Measurements from ENCODE around the gene XRCC1. TPM values are rescaled to one million over a fixed set of nuclear protein-coding genes. Genes with fewer than 3 reads are reported as not detected.

XRCC1 gene
- total and polyA plus RNA-seq, 9 of the 15 experiments (the other 6 are each of a cell fraction or from before 2014, with no cell fraction given), result 1.5 to 36.9 (median 24.9) TPM

DNA sequence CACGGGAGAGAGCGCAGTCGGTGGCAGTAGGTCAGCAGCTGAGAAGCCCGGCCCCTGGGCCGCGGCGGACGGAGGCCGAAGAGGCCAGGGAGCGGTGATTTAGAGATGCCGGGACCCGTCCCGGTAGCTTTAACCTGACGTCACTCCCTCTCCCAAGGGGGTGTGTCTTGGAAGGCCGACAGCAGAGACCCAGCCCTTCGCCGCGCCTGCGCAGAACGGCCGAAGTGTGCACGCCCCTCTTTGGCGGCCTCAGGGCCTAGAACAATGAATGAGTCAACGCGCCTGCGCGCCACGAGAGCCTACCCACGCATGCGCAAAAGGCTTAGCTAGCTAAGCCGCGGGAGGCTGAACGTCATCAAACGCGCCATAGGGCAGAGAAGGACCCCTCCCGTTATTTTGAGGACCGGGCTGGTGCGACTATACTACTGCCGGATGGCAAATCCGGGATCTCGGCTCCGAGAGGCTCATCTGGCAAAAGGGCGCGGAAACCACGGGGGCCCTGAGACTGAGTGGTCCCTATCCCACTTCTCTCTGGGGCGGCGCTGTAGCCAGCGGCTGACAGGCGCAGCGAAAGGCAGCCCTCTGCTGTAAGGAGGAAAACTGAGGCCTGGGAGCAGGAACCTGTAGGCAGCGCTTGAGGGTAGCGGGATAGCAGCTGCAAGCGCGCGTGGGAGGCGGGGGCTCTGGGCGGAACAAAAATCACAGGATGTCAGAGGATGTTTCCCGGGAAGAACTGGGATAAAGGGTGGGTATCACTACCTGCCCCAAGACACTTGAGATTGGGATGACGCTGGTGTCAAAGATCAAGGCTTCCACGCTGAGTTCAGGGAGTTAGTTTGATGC lies 20.9 kb upstream of the XRCC1 start, which contains the start of the genes IRGQ and ZNF576 (continued):
- TF ChIP-seq U2AF1 (optimal IDR thresholded peaks at IDR 0.05; ENCODE audit: low read depth, low read length), result no peak
- peak; percentile 76; the same call in 1 of the 2 replicates for TF ChIP-seq THRB (CRISPR knock-in tag; conservative IDR thresholded peaks at IDR 0.05)
- TF ChIP-seq RBM25 (IDR thresholded peaks at IDR 0.05; ENCODE audit: low read depth, low read length, severe bottlenecking), result no peak
- TF ChIP-seq RUNX1 (IDR thresholded peaks at IDR 0.05; ENCODE audit: low read depth), result no peak
- TF ChIP-seq MYC (IDR thresholded peaks at IDR 0.05; ENCODE audit: low read depth, low read length), result no peak; the same call in 1 of the 2 replicates
- TF ChIP-seq MYC (CRISPR knock-in tag; IDR thresholded peaks at IDR 0.05; ENCODE audit: borderline replicate concordance, low read depth), result peak; percentile 72; the same call in 1 of the 2 replicates
- no peak for TF ChIP-seq NFIC (IDR thresholded peaks at IDR 0.05)
- TF ChIP-seq GTF2E2 (tag; IDR thresholded peaks at IDR 0.05), result peak; percentile 87
- TF ChIP-seq ZNF76 (CRISPR knock-in tag; IDR thresholded peaks at IDR 0.05; ENCODE audit: borderline replicate concordance), result no peak
- no peak for TF ChIP-seq U2AF2 (optimal IDR thresholded peaks at IDR 0.05; ENCODE audit: low read depth, low read length)
- peak; percentile 75; the same call in 1 of the 2 replicates for TF ChIP-seq RHOXF2B (CRISPR knock-in tag; conservative IDR thresholded peaks at IDR 0.05)
- TF ChIP-seq PML (IDR thresholded peaks at IDR 0.05; ENCODE audit: low read length), result 0 out of 2 replicates have a peak, but pooled peaks have one; percentile 23
- TF ChIP-seq FIP1L1 (IDR thresholded peaks at IDR 0.05; ENCODE audit: low read depth, low read length, poor library complexity, severe bottlenecking), result no peak
- TF ChIP-seq MNT (conservative IDR thresholded peaks at IDR 0.05), result peak; percentile 71 to 87
- TF ChIP-seq ZNF121 (CRISPR knock-in tag; conservative IDR thresholded peaks at IDR 0.05), result no peak
- peak; percentile 98 for TF ChIP-seq PHF20 (IDR thresholded peaks at IDR 0.05; ENCODE audit: partially characterized antibody)
- TF ChIP-seq CBFB (CRISPR knock-in tag; IDR thresholded peaks at IDR 0.05), result 0 out of 2 replicates have a peak, but pooled peaks have one; percentile 29
- TF ChIP-seq ZNF507 (tag; conservative IDR thresholded peaks at IDR 0.05), result no peak
- no peak for TF ChIP-seq ZKSCAN3 (CRISPR knock-in tag; IDR thresholded peaks at IDR 0.05)
- no peak for TF ChIP-seq CEBPZ (IDR thresholded peaks at IDR 0.05; ENCODE audit: borderline replicate concordance, low read depth, low read length)
- TF ChIP-seq NR0B1 (IDR thresholded peaks at IDR 0.05; ENCODE audit: partially characterized antibody), result no peak
